Measurements from ENCODE around the gene ATXN10.

ATXN10 gene

GRCh38 chr22:45877036-45877380 is 205.4 kb downstream of the ATXN10 start:
- no peak overlapping the region for H3K4me2 ChIP-seq (ENCODE audit: low read length)
- H3K9me3 ChIP-seq (ENCODE audit: insufficient read depth, low read length) = no peaks in the 10 kb centered on the region
- TF ChIP-seq CTCF (IDR thresholded peaks at IDR 0.05; ENCODE audit: low read depth, low read length) (no peak), EZH2phosphoT487 (IDR thresholded peaks at IDR 0.05; ENCODE audit: low read depth) (no peak)
- H4K20me1 ChIP-seq (ENCODE audit: insufficient read depth, low read length) = no peaks in the 10 kb centered on the region
- peaks cover 23% of the 10 kb centered on the region for H3K27me3 ChIP-seq (ENCODE audit: low read depth, low read length)
- H3K9ac ChIP-seq (ENCODE audit: low read length) = no peak overlapping the region
- H3K27ac ChIP-seq (ENCODE audit: low read length) = no peak overlapping the region
- H3K4me1 ChIP-seq (ENCODE audit: low read length) = no peaks in the 10 kb centered on the region
- H3K36me3 ChIP-seq (replicated peaks; ENCODE audit: low read depth, low read length) = no peaks in the 10 kb centered on the region
- H3K79me2 ChIP-seq (ENCODE audit: low read length) = no peaks in the 10 kb centered on the region
- H2AFZ ChIP-seq (ENCODE audit: low read depth, low read length) = no peak overlapping the region
- H3K4me3 ChIP-seq (ENCODE audit: low read length) = no peak overlapping the region

GRCh38 chr22:45877651-45878050 is 206.0 kb downstream of the ATXN10 start:
- H3K27ac ChIP-seq (ENCODE audit: low read length) = no peak overlapping the region
- no peaks in the 10 kb centered on the region for H3K36me3 ChIP-seq (replicated peaks; ENCODE audit: low read depth, low read length)
- no peak overlapping the region for H3K4me2 ChIP-seq (ENCODE audit: low read length)
- H2AFZ ChIP-seq (ENCODE audit: low read depth, low read length) = no peak overlapping the region
- peaks cover 19% of the 10 kb centered on the region for H3K27me3 ChIP-seq (ENCODE audit: low read depth, low read length)
- no peaks in the 10 kb centered on the region for H4K20me1 ChIP-seq (ENCODE audit: insufficient read depth, low read length)
- no peak overlapping the region for H3K9ac ChIP-seq (ENCODE audit: low read length)
- H3K79me2 ChIP-seq (ENCODE audit: low read length) = no peaks in the 10 kb centered on the region
- no peaks in the 10 kb centered on the region for H3K9me3 ChIP-seq (ENCODE audit: insufficient read depth, low read length)
- H3K4me1 ChIP-seq (ENCODE audit: low read length) = no peaks in the 10 kb centered on the region
- no peak overlapping the region for H3K4me3 ChIP-seq (ENCODE audit: low read length)
- TF ChIP-seq EZH2phosphoT487 (IDR thresholded peaks at IDR 0.05; ENCODE audit: low read depth) (no peak), CTCF (IDR thresholded peaks at IDR 0.05; ENCODE audit: low read depth, low read length) (no peak)

GRCh38 chr22:45878051-45878781 is 206.6 kb downstream of the ATXN10 start:
- no peak overlapping the region for H3K4me2 ChIP-seq (ENCODE audit: low read length)
- peaks cover 14% of the 10 kb centered on the region for H3K27me3 ChIP-seq (ENCODE audit: low read depth, low read length)
- H3K9ac ChIP-seq (ENCODE audit: low read length) = no peak overlapping the region

More at GRCh38 chr22:45878051-45878781, 206.6 kb downstream of the ATXN10 start:
- H2AFZ ChIP-seq (ENCODE audit: low read depth, low read length) = no peak overlapping the region
- no peaks in the 10 kb centered on the region for H4K20me1 ChIP-seq (ENCODE audit: insufficient read depth, low read length)
- no peaks in the 10 kb centered on the region for H3K4me1 ChIP-seq (ENCODE audit: low read length)
- H3K27ac ChIP-seq (ENCODE audit: low read length) = no peak overlapping the region
- no peak overlapping the region for H3K4me3 ChIP-seq (ENCODE audit: low read length)
- no peak for TF ChIP-seq EZH2phosphoT487 (IDR thresholded peaks at IDR 0.05; ENCODE audit: low read depth)
- no peak for TF ChIP-seq CTCF (IDR thresholded peaks at IDR 0.05; ENCODE audit: low read depth, low read length)
- no peaks in the 10 kb centered on the region for H3K36me3 ChIP-seq (replicated peaks; ENCODE audit: low read depth, low read length)
- H3K79me2 ChIP-seq (ENCODE audit: low read length) = no peaks in the 10 kb centered on the region
- no peaks in the 10 kb centered on the region for H3K9me3 ChIP-seq (ENCODE audit: insufficient read depth, low read length)

All from OCI-LY3 (cell line).